Liver (tissue), 3 donors: Measurements from ENCODE around the gene CARD19.

Experiments
- ATF3 ChIP-seq: IDR thresholded peaks from 2 replicates; pipeline ENCODE4 v1.6.1; 2016; ENCODE audit warnings: antibody characterized with exemption
- CTCF ChIP-seq: fragments of 150-350 bp; IDR thresholded peaks from 2 replicates; pipeline ENCODE4 v1.5.1; 2017; ENCODE audit warnings: improper control_type of control experiment, low read depth, low read length; ENCODE audit not compliant: missing input control
- MAX ChIP-seq: IDR thresholded peaks from 2 replicates; pipeline ENCODE4 v1.6.1; 2016; ENCODE audit warnings: antibody characterized with exemption
- RAD21 ChIP-seq, 2 donors: IDR thresholded peaks; 2 replicates each; pipeline ENCODE4 v1.6.1; 2016; ENCODE audit warnings: antibody characterized with exemption in 2 of 2, mild to moderate bottlenecking in 2 of 2
- donor health status: healthy.
- donor health status: healthy.

- TF ChIP-seq CTCF (no peak), RAD21 (IDR thresholded peaks at IDR 0.05) (no peak), ATF3 (no peak), MAX (no peak)
Observed at GRCh38 chr9:93092251-93092991, 3.6 kb upstream of the CARD19 start.
